Colon (tissue), 2 donors: Measurements from ENCODE around the gene AGR2.

Experiments
- FAIRE-seq: peaks from 2 replicates; lab custom pipeline; 2012; peaks lifted over from hg19 to GRCh38; lab: Jason Lieb, UNC
- donor health status: control.
- donor health status: control.

The AGR2 gene

GRCh38 chr7:16812542-16813231 is 7.9 kb upstream of the AGR2 start:
- no peak for FAIRE-seq

GRCh38 chr7:16811551-16811950 is 6.8 kb upstream of the AGR2 start:
- peak; percentile 90 for FAIRE-seq

GRCh38 chr7:16810573-16810972 is 5.8 kb upstream of the AGR2 start:
- no peak for FAIRE-seq

- FAIRE-seq = no peak
Observed at GRCh38 chr7:16810112-16810511, 5.3 kb upstream of the AGR2 start.

- no peak for FAIRE-seq
Observed at GRCh38 chr7:16805441-16805840, 642 bp upstream of the AGR2 start.

GRCh38 chr7:16803881-16804673 is 722 bp downstream of the AGR2 start:
- peak; percentile 82 for FAIRE-seq

GRCh38 chr7:16803125-16803524 is 1.7 kb downstream of the AGR2 start:
- no peak for FAIRE-seq

- FAIRE-seq = no peak
Observed at GRCh38 chr7:16801579-16801978, 3.2 kb downstream of the AGR2 start.

- no peak for FAIRE-seq
Observed at GRCh38 chr7:16801111-16801542, 3.7 kb downstream of the AGR2 start.

GRCh38 chr7:16795624-16796023 is 9.2 kb downstream of the AGR2 start:
- FAIRE-seq = no peak

GRCh38 chr7:16794986-16795385 is 9.8 kb downstream of the AGR2 start:
- no peak for FAIRE-seq

GRCh38 chr7:16791905-16792698 is 12.7 kb downstream of the AGR2 start:
- FAIRE-seq = no peak

- FAIRE-seq = no peak
Observed at GRCh38 chr7:16791071-16791470, 13.7 kb downstream of the AGR2 start.

- no peak for FAIRE-seq
Observed at GRCh38 chr7:16787127-16787526, 17.7 kb downstream of the AGR2 start.

GRCh38 chr7:16786257-16786656 is 18.5 kb downstream of the AGR2 start:
- peak; percentile 21 for FAIRE-seq

- FAIRE-seq = no peak
Observed at GRCh38 chr7:16785846-16786245, 19.0 kb downstream of the AGR2 start.

GRCh38 chr7:16785321-16785720 is 19.5 kb downstream of the AGR2 start:
- FAIRE-seq = peak; percentile 62

GRCh38 chr7:16780596-16780995 is 24.2 kb downstream of the AGR2 start:
- no peak for FAIRE-seq

- FAIRE-seq = no peak
Observed at GRCh38 chr7:16779051-16779450, 25.7 kb downstream of the AGR2 start.

GRCh38 chr7:16778476-16778875 is 26.3 kb downstream of the AGR2 start:
- no peak for FAIRE-seq

- FAIRE-seq = no peak
Observed at GRCh38 chr7:16776053-16776452, 28.7 kb downstream of the AGR2 start.

- no peak for FAIRE-seq
Observed at GRCh38 chr7:16774986-16775385, 29.8 kb downstream of the AGR2 start.

- FAIRE-seq = no peak
Observed at GRCh38 chr7:16774294-16774693, 30.5 kb downstream of the AGR2 start.
